Measurements from ENCODE around the gene MAP3K21. TPM values are rescaled to one million over a fixed set of nuclear protein-coding genes. Genes with fewer than 3 reads are reported as not detected.

Gene MAP3K21
- total RNA-seq, 1 experiment from 2014 or later, result under 0.01 TPM

DNA sequence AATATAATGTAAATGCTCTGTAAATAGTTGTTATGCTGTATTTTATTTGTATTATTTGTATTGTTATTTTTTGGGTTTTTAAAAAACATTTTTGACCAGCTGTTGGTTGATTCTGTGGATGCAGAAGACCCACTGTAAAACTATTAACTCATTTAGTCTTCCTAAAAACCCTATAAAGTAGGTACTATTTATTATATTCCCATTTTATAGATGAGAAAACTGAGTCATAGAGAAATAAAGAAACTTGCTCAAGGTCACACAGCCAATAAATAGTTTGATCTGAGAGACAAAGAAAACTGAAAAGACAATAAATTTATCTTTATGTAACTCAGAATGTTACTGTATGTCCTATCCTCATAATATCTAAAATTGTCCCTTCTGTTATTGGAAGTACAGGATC, 1.2 kb upstream of the MAP3K21 start:
- no peak for DNase-seq (ENCODE audit: low read depth)

DNA sequence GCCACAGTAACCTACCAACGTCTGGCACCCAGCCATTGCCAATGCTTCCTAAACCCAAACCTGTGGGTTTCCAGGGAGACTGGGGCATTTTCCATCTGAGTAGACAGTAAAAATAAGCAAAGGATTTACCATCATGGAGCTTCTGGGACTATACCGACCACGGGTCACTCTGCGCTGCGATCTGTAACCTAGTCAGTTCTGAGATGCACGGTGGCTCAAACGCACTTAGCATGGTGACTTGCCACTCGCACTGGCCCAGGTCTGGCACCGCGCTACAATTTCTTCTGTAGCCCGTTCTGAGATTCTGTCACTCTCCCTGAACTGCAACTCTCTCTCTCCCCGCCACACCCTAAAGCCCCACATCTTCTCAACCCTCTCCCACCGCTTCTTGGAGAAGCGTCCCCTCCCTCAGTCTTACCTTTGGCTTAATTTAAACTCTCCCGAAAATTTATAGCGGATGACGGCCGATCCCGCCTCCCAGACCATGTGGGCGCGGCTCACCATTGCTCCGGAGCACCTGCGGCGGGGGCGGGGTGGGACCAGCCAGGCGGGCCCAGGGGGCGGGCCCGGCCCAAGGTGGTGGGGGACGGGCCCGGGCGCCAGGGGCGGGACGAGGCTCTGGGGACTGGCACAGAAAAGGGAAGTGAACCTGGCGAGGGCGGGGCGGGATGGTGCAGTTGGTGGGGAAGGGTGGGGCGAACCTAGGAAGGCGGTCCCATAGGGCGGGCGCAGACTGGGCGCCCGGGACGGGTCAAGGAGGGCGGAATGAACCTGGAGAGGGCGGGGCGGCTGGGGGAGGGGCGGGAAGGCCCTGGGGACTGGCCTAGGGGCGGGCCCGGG, 493 bp upstream of the MAP3K21 start:
- peak; percentile 12 for DNase-seq (ENCODE audit: low read depth)

DNA sequence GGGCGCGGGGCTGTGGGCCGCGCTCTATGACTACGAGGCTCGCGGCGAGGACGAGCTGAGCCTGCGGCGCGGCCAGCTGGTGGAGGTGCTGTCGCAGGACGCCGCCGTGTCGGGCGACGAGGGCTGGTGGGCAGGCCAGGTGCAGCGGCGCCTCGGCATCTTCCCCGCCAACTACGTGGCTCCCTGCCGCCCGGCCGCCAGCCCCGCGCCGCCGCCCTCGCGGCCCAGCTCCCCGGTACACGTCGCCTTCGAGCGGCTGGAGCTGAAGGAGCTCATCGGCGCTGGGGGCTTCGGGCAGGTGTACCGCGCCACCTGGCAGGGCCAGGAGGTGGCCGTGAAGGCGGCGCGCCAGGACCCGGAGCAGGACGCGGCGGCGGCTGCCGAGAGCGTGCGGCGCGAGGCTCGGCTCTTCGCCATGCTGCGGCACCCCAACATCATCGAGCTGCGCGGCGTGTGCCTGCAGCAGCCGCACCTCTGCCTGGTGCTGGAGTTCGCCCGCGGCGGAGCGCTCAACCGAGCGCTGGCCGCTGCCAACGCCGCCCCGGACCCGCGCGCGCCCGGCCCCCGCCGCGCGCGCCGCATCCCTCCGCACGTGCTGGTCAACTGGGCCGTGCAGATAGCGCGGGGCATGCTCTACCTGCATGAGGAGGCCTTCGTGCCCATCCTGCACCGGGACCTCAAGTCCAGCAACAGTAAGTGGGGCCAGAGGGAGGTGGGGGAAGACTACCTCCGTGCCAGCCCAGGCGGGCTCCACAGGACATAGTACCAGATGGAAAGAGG, 808 bp downstream of the MAP3K21 start:
- DNase-seq (ENCODE audit: low read depth), result no peak

DNA sequence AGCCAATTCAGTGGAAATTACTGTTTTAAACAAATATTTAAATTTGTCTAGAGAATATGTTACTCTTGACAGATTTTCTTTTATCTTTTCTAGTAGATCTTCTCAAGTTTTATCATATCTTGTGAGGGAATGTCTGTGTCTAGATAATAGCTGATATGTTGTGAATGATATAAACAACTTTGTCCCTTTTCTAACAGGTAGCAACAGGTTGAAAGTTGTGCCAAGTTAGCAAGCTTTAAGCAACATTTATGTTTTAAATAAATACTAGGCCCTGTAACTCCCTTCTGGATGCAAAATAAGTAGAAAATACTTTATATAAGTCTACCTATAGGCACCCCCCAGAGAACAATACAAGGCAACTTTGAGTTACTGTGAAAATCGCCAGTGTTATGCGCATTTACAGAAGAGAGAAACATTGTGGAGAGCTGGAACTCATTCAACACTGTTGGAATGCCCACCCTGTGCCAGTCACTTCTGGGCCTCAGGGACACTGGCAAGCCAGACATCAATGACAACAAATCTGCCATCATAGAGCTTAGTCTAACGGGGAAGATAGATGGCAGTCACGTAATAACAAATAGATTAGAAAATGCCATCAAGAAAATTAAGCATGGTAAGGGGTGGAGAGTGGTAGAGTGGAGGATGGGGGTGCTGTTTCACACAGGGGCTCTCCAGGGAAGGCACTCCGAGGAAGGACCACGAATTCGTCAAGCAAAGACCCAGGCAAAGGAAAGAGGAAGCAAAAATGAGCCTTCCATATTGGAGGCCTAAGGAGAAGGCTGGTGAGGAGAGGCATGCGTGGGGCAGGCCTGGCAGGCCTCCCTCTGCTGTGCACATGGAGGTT, 4.4 kb downstream of the MAP3K21 start:
- DNase-seq (ENCODE audit: low read depth), result no peak

DNA sequence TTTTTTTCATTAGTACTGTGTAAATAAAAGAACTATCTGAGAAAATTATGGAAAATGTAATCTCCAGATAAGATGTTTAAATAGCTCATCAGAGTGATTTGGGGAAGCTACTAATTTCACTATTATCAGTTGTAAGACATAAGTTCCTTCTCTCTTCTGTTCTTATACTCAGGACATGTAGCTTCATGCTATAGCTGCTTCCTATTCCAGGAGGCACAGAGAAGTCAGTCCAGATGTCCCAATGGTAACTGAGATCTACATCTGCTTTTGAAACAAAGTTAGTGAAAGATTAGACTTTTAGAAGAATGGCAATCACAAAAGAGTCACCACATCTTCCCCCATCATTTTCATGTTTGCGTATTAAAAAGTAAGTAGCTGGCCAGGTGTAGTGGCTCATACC, 5.6 kb downstream of the MAP3K21 start:
- DNase-seq (ENCODE audit: low read depth), result no peak

DNA sequence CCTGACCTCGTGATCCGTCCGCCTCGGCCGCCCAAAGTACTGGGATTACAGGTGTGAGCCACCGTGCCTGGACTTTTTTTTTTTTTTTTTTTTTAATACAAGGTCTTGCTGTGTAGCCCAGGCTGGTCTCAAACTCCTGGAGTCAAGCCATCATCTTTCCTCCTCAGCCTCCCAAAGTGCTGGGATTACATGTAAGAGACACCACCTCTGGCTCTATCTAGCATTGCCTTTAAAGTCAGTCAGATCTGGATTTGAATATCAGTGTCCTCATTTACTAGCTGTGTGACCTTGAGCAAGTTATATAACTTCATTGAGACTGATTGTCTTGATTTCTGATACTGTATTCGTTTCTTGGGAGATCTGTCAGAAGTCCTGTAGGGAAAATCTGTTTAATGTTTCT, 6.6 kb downstream of the MAP3K21 start:
- no peak for DNase-seq (ENCODE audit: low read depth)

DNA sequence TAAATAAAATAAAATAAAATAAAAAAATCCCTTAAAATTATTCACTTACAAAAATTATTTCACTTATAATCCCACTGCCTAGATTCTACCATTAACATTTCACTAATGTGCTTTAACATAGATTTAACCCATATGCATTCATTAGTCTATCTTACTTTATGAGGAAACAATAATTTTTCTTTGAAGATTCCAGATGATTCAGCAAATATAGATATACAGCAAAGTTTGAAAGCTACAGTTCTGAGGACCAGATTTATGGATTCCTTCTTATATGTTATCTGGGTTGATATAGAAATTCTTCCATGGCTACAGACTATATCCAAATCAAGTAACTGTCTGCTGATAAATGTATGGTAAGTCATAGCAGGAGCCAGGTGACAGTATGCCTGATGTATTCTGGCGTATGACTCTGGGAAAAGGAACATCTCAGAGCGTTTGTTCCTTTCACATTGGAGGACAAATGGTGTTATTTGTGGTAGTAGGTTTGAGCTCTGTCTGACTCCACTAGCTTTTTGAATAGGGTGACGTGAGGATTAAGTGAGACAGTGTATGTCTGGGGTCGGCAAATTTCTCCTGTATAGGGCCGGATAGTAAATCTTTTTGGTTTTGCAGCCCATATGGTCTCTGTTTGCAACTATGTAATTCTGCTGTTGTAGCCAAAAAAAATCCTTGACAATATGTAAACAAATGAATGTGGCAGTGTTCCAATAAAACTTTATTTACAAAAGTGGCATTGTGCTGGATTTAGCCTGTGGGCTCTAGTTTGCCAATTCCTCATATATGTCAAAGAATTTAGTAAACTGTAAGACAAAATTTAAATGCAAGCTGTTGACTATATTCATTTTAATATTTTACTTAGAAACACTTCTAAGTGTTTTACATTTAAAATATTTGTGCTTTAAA, 9.3 kb downstream of the MAP3K21 start:
- DNase-seq (ENCODE audit: low read depth), result no peak

DNA sequence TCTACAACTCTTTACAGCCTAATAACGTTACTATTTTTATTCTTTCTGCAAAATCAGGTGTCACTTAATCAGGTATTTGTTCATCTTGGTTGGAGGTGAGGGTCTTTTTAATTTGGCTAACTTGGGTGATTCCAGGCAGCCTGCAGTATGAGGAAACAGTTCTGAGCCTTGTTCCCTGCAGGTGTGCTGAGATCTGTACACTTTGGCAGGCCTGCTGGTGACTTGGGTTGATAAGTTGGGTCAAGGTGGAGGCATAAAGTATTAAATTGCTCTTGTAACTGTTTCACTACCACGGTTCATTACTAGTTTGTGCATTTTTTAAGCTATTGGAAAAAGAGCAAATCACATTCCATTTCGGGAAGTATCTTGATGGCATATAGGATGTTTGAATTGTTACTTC, 10.0 kb downstream of the MAP3K21 start:
- no peak for DNase-seq (ENCODE audit: low read depth)

DNA sequence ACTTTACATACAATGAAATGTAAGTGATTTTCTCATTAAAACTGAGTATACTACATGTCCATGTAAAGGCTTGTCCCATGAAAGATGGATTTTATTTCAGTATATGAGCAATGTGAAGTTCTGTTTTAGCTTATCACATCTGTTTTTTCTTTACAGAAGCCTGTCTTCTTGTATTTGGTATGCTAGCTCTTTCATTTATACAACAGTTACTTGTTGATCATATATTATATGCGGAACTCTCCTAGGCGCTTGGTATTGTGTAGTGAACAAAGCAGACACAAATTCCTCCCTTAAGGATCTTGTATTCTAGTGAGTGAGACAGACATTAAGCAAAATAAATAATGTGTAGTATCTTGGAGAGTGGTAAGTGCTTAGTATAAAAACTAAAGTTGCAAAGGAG, 10.6 kb downstream of the MAP3K21 start:
- no peak for DNase-seq (ENCODE audit: low read depth)

DNA sequence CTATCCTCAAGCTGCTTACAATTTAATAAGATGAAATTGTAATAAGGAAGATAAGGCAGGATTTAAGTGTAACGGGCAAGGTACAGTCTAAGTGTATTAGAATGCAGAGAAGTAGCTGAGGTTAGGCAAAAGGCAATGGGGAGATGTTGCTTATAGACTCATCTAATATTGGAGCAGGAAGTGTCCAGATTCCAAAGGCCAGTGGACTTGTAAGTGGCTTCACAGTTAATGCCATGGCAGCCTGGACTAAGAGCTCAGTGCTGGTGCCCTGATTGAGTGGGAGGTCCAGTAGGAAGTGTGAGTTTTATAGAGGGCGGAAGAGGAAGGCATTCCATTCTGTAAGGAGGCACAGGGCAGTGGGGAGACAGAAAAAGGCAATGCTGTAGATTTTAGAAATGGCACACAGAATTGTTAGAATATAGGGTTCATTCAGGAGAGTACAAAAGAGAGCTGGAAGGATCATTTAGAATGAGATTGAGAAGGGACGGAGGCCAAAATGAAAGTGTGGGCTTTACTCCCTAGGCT, 12.6 kb downstream of the MAP3K21 start:
- DNase-seq (ENCODE audit: low read depth), result no peak

DNA sequence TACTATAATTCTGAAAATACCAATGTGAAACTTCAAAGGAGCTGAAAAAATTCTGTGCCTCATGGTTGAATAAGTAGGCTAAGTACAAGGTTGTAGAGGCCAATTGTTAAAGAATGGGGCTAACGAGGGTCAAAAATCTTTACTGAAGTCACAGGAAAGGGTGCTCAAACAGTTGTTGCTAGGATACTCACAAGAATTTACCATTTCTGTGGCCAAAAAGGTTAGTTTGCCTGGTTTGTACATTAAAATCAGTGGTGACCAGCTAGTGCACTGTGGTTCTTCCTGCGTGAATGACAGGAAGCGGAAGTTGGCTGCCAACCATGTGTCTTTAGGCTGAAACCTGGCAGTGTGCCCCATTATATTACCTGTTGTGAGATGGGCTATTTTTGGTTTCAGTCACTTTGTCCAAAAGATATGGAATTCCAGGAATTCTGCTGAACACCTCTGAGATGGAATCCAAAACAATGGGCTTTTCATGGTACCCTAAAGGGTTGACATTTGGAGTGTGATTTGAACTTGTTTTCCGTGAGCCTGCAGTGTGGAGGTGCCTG, 13.5 kb downstream of the MAP3K21 start:
- no peak for DNase-seq (ENCODE audit: low read depth)

DNA sequence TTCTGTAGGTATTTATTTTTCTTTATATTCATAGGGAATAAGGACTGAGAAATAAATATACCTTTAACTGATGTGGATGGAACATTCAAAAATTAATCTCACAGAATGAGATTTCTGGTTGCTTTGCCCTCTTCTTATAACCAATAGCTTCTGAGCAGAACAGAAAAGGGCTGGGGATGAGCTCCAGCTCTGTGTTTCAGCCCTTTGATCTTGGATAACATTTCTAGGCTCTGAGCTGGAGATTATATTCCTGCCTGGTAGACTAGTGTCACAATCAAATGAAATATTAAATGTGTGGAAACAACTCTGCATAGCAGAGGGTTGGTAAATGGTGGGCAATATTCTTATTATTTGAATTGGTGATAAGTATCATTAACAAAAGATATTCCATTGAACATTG, 14.6 kb downstream of the MAP3K21 start:
- no peak for DNase-seq (ENCODE audit: low read depth)

DNA sequence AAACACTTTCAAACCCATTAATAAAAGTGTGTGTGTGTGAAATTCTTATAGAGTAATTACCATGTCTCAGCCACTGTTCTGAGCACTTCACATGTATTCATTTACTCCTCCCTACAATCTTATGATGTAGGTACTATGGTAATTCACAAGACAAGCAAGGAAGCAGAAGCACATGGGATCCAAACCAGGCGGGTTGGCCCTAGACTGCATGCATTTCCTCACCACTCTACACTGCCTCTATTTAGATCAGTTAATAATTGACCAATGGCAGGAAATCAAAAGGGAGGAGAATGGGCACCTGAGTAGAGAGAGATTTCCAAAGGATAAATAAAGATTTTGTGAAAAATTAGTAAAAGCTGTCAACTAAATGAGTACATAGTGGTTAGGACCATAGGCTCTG, 15.7 kb downstream of the MAP3K21 start:
- no peak for DNase-seq (ENCODE audit: low read depth)

DNA sequence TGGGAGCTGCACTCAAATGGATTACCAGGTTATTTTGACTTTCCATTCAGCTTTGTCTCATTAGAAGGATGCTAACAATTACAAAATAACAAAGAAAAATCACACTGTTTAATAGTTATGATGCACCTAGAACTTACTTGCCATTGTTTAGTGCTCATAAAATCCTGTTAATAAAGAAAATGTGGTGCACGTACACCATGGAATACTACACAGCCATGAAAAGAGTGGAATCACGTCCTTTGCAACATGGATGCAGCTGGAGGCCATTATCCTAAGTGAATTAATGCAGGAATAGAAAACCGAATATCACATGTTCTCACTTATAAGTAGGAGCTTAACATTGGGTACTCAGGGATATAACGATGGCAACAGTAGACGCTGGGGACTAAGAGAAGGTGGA, 19.8 kb downstream of the MAP3K21 start:
- no peak for DNase-seq (ENCODE audit: low read depth)

DNA sequence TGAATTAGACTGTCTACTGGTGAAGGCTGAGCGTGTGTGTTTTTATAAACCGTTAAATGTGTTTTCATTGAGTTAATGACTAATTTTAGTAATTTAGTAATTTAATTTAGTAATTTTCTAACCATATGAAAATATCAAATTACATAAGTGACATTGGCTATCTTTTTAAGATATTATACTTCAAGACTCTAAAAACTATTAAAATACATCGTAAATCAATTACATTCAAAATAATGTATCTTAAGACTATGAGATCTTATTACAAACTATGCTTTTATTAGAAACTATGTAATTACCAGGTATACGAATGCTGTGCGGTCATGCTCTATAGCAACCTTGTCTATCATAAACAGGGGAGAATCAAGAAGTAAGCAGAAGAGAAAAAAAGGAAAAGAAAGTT, 21.6 kb downstream of the MAP3K21 start:
- DNase-seq (ENCODE audit: low read depth), result no peak

DNA sequence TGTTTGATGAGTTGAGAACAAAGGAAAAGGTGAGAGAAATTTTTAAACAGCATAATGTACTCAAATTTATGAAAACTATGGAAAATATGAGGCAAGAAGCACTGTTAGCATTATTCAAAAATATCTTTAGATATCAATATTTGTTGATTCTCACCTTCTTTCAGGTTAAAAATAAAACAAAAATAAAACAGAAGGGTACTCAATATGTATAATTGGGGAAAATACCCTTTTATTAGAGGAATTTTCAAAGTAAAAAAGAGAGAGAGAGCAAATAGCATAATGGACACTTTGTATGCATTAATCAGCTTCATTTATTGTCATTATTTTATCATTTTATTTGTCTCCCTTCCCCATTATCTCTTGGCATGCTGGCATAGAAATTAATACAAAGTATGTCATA, 27.5 kb downstream of the MAP3K21 start:
- no peak for DNase-seq (ENCODE audit: low read depth)

DNA sequence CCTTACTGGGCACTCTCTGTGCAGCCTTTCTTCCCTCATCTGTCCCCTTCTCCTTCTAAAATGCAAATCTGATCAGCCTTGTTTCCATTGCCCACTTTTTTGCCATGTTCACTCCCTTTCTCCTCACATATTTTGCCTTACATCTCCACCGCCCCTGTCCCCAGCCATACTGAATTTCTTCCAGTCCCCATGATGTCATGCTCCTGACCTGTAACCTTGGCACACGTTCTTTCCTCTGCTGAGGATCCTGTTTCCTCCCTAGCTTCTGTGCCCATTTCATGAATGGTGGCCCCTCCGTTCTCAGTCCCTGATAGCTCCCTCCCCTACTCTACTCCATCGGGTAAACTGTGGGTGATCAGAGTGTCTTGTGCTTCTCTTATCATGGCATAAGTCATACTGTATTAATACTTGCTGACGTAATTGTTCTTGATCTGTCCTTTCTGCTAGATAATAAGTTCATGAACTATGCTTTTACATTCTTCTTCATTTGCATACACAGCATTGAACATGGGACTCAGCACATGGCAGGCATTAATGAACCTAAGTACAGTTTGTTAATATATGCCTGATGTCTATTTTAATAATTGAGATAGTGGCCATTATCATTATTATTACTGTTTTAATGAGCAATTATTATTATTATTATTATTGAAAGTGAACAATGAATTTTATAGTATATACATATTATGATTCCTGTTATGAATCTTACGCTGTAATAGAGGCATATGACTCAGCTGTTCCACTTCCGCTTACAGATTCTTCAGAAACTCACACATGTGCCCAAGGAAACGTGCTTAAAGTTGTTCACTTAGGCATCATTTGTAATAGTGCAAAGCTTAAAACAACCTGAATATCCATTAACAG, 28.5 kb downstream of the MAP3K21 start:
- peak; percentile 6 for DNase-seq (ENCODE audit: low read depth)

DNA sequence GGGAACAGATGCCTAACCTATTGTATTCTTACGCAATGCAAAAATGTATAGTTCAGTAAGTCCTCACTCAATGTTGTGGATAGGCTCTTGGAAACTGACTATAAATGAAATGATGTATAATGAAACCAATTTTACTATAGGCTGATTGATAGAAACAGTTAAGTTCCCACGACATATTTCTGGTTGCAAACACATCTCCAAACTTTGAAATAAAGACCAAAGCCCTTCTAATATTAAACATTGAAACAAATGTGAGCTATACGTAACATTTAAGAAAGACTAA, 29.1 kb downstream of the MAP3K21 start:
- no peak for DNase-seq (ENCODE audit: low read depth)

DNA sequence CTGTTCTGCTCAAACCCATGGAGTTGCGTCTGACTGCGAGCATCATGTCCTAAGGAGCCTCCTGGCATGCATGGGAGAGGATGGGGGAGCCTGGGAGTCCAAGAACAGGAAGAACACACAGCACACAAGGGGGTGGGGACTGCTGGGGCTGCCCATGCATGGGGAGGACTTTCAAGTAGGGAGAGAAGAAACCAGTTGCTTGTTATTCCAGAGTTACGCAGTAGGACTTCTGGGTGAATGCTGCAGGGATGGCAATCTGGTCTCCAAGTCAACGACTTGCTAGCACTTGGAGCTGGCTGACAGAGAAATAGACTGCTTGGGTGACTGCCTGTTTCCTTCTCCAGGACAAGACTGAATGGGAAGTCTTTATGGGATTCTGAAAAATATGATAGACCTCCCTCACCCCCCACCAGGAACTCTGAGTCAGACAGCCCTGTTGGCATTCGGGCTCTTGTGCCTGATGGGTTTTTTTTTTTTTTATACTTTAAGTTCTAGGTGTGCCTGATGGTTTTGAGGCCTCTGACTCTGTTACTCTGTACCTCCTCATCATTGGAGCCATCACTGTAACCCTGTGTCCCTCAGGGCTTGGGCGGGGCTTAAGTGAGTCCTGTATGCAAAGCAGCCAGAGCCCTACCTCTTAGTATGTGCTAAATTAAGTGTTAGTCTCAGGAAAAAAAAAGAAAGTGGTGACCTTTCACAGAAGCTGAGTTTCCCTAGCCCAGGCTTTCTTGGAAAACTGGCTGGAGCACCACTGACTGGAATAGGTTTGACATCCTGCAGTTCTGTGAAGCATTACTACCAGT, 30.3 kb downstream of the MAP3K21 start:
- DNase-seq (ENCODE audit: low read depth), result no peak
